Trophoblast cell (in vitro differentiated cells and primary cell): ENCODE measurements around the gene KCNB1.

Experiments used
- DNase-seq, 2 donors: peaks; one replicate each; pipeline ENCODE4 v3.0.0-alpha.2; 2016
- H2AFZ ChIP-seq: 2 replicates; pipeline ENCODE4 v1.6.1; 2013; ENCODE audit warnings: low read length, moderate library complexity, mild to moderate bottlenecking; ENCODE audit not compliant: insufficient read depth, poor library complexity
- H2AK5ac ChIP-seq: 2 replicates; pipeline ENCODE4 v1.6.1; 2013; ENCODE audit warnings: mild to moderate bottlenecking, low read length
- H2BK120ac ChIP-seq: 2 replicates; pipeline ENCODE4 v1.6.1; 2013; ENCODE audit warnings: low read length, mild to moderate bottlenecking, moderate library complexity; ENCODE audit not compliant: insufficient read depth, poor library complexity
- H2BK12ac ChIP-seq: 2 replicates; pipeline ENCODE4 v1.6.1; 2013; ENCODE audit warnings: mild to moderate bottlenecking, low read length, moderate library complexity
- H2BK5ac ChIP-seq: 2 replicates; pipeline ENCODE4 v1.6.1; 2013; ENCODE audit warnings: low read length, low read depth, moderate library complexity, mild to moderate bottlenecking; ENCODE audit not compliant: poor library complexity
- H3K14ac ChIP-seq: 2 replicates; pipeline ENCODE4 v1.6.1; 2013; ENCODE audit warnings: mild to moderate bottlenecking, low read length
- H3K18ac ChIP-seq: 2 replicates; pipeline ENCODE4 v1.6.1; 2013; ENCODE audit warnings: mild to moderate bottlenecking, low read length
- H3K23ac ChIP-seq: 2 replicates; pipeline ENCODE4 v1.6.1; 2013; ENCODE audit warnings: low read length
- H3K27ac ChIP-seq: 2 replicates; pipeline ENCODE4 v1.5.1; 2013; ENCODE audit warnings: low read depth, mild to moderate bottlenecking, inconsistent platforms, low read length, moderate library complexity
- H3K27me3 ChIP-seq: 2 replicates; pipeline ENCODE4 v1.6.1; 2013; ENCODE audit warnings: inconsistent platforms, mild to moderate bottlenecking, low read length, moderate library complexity; ENCODE audit not compliant: insufficient read depth
- H3K36me3 ChIP-seq, 2 experiments: 1 replicate in 1 of 2; 2 replicates in 1 of 2; pipeline ENCODE4 v1.6.1; 2013; ENCODE audit warnings: low read length in 2 of 2, mild to moderate bottlenecking in 2 of 2, moderate library complexity in 1 of 2; ENCODE audit not compliant: insufficient read depth in 2 of 2, control insufficient read depth in 1 of 2
- H3K4ac ChIP-seq: 2 replicates; pipeline ENCODE4 v1.6.1; 2013; ENCODE audit warnings: low read depth, mild to moderate bottlenecking, low read length, moderate library complexity
- H3K4me1 ChIP-seq, 2 experiments: 1 replicate in 1 of 2; 2 replicates in 1 of 2; pipeline ENCODE4 v1.6.1; 2013; ENCODE audit warnings: low read length in 2 of 2, mild to moderate bottlenecking in 2 of 2, moderate library complexity in 1 of 2; ENCODE audit not compliant: insufficient read depth in 2 of 2, control insufficient read depth in 1 of 2
- H3K4me2 ChIP-seq: 2 replicates; pipeline ENCODE4 v1.6.1; 2013; ENCODE audit warnings: inconsistent platforms, mild to moderate bottlenecking, low read length, moderate library complexity
- H3K4me3 ChIP-seq: 2 replicates; pipeline ENCODE4 v1.5.1; 2013; ENCODE audit warnings: mild to moderate bottlenecking, low read depth, low read length, inconsistent platforms
- H3K79me1 ChIP-seq: one replicate; pipeline ENCODE4 v1.6.1; 2013; ENCODE audit warnings: low read length
- H3K79me2 ChIP-seq: 2 replicates; pipeline ENCODE4 v1.6.1; 2013; ENCODE audit warnings: low read length, mild to moderate bottlenecking; ENCODE audit not compliant: control insufficient read depth, insufficient read depth, poor library complexity
- H3K9ac ChIP-seq: 2 replicates; pipeline ENCODE4 v1.6.1; 2013; ENCODE audit warnings: mild to moderate bottlenecking, low read length
- H3K9me3 ChIP-seq: 2 replicates; pipeline ENCODE4 v1.6.1; 2013; ENCODE audit warnings: low read depth, mild to moderate bottlenecking, control low read depth, inconsistent platforms, low read length; ENCODE audit not compliant: insufficient read depth
- H4K12ac ChIP-seq: 2 replicates; pipeline ENCODE4 v1.6.1; 2013; ENCODE audit warnings: low read depth, mild to moderate bottlenecking, low read length, moderate library complexity
- H4K8ac ChIP-seq: 2 replicates; pipeline ENCODE4 v1.6.1; 2013; ENCODE audit warnings: low read depth, mild to moderate bottlenecking, low read length, moderate library complexity
- H4K91ac ChIP-seq: one replicate; pipeline ENCODE4 v1.6.1; 2013; ENCODE audit warnings: low read depth, mild to moderate bottlenecking, low read length, moderate library complexity
- WGBS: extraction: QIAGEN DNeasy Blood & Tissue Kit; methylation state at CpG from one replicate; pipeline ENCODE4 v1.1.7; 2013; ENCODE audit warnings: missing lambda C conversion rate; ENCODE audit not compliant: insufficient read length, insufficient coverage; ENCODE audit errors: extremely low coverage; 5-methylcytosine and 5-hydroxymethylcytosine counted together

KCNB1 gene

GRCh38 chr20:49448917-49449316 is 33.6 kb downstream of the KCNB1 start:
- Histone ChIP-seq H3K4me1 (no peaks in the 10 kb centered on the region), H3K4ac (no peak overlapping the region), H2BK120ac (no peak overlapping the region), H3K4me3 (no peak overlapping the region), H3K79me2 (no peaks in the 10 kb centered on the region), H3K27ac (no peak overlapping the region), H3K9me3 (peaks cover 4% of the 10 kb centered on the region), H4K12ac (no peak overlapping the region), H2BK5ac (no peak overlapping the region), H2AK5ac (no peak overlapping the region), H3K9ac (no peak overlapping the region), H2BK12ac (no peak overlapping the region), H2AFZ (no peak overlapping the region), H3K4me2 (no peak overlapping the region), H3K27me3 (no peaks in the 10 kb centered on the region), H3K14ac (no peak overlapping the region), H3K23ac (no peak overlapping the region), H3K79me1 (no peaks in the 10 kb centered on the region), H3K36me3 (no peaks in the 10 kb centered on the region), H3K18ac (no peak overlapping the region), H4K91ac (no peak overlapping the region), H4K8ac (no peak overlapping the region)
- no peak for DNase-seq
- WGBS, result no CpG with 5 or more reads among the region's 6 CpGs

- no peak overlapping the region for H2AK5ac ChIP-seq
- no peaks in the 10 kb centered on the region for H3K27me3 ChIP-seq
- H3K4me1 ChIP-seq, result no peaks in the 10 kb centered on the region
- no peak overlapping the region for H2BK5ac ChIP-seq
- no peak overlapping the region for H3K27ac ChIP-seq
- no peak overlapping the region for H3K23ac ChIP-seq
- H4K8ac ChIP-seq, result no peak overlapping the region
- no CpG with 5 or more reads among the region's 5 CpGs for WGBS
- DNase-seq, result no peak
- no peak overlapping the region for H3K4me3 ChIP-seq
- no peaks in the 10 kb centered on the region for H3K36me3 ChIP-seq
- H4K12ac ChIP-seq, result no peak overlapping the region
- H3K79me1 ChIP-seq, result no peaks in the 10 kb centered on the region
- no peak overlapping the region for H4K91ac ChIP-seq
- H2BK12ac ChIP-seq, result no peak overlapping the region
- no peak overlapping the region for H3K4ac ChIP-seq
- H3K79me2 ChIP-seq, result no peaks in the 10 kb centered on the region
- no peak overlapping the region for H3K9ac ChIP-seq
- H3K9me3 ChIP-seq, result peaks cover 4% of the 10 kb centered on the region
- no peak overlapping the region for H3K18ac ChIP-seq
- no peak overlapping the region for H2AFZ ChIP-seq
- H3K14ac ChIP-seq, result no peak overlapping the region
- H3K4me2 ChIP-seq, result no peak overlapping the region
- H2BK120ac ChIP-seq, result no peak overlapping the region
Measured at GRCh38 chr20:49447946-49448809, 34.3 kb downstream of the KCNB1 start.

- no peaks in the 10 kb centered on the region for H3K27me3 ChIP-seq
- H3K79me2 ChIP-seq, result no peaks in the 10 kb centered on the region
- no peak overlapping the region for H4K91ac ChIP-seq
- no CpG with 5 or more reads among the region's 6 CpGs for WGBS
- no peak overlapping the region for H3K14ac ChIP-seq
- no peaks in the 10 kb centered on the region for H3K79me1 ChIP-seq
- peaks cover 4% of the 10 kb centered on the region for H3K9me3 ChIP-seq
- no peak overlapping the region for H2BK5ac ChIP-seq
- H3K4ac ChIP-seq, result no peak overlapping the region
- H2AFZ ChIP-seq, result no peak overlapping the region
- H3K18ac ChIP-seq, result no peak overlapping the region
- no peak for DNase-seq
- H3K4me3 ChIP-seq, result no peak overlapping the region
- H3K36me3 ChIP-seq, result no peaks in the 10 kb centered on the region
- no peak overlapping the region for H3K4me2 ChIP-seq
- H3K23ac ChIP-seq, result peak overlapping the region; percentile 19
- no peak overlapping the region for H2BK12ac ChIP-seq
- H4K8ac ChIP-seq, result no peak overlapping the region
- H3K9ac ChIP-seq, result no peak overlapping the region
- no peaks in the 10 kb centered on the region for H3K4me1 ChIP-seq
- no peak overlapping the region for H3K27ac ChIP-seq
- no peak overlapping the region for H2BK120ac ChIP-seq
- H4K12ac ChIP-seq, result no peak overlapping the region
- H2AK5ac ChIP-seq, result no peak overlapping the region
Measured at GRCh38 chr20:49447364-49447763, 35.1 kb downstream of the KCNB1 start.

- no peak for DNase-seq
- no peak overlapping the region for H4K8ac ChIP-seq
- H3K9ac ChIP-seq, result no peak overlapping the region
- no peak overlapping the region for H3K27ac ChIP-seq
- H3K4me3 ChIP-seq, result no peak overlapping the region
- no peaks in the 10 kb centered on the region for H3K4me1 ChIP-seq
- no CpG with 5 or more reads among the region's 5 CpGs for WGBS
- H3K4ac ChIP-seq, result no peak overlapping the region
- H3K79me2 ChIP-seq, result no peaks in the 10 kb centered on the region
- no peak overlapping the region for H2AFZ ChIP-seq
- no peak overlapping the region for H3K14ac ChIP-seq
- no peaks in the 10 kb centered on the region for H3K27me3 ChIP-seq
- no peak overlapping the region for H2AK5ac ChIP-seq
- H3K79me1 ChIP-seq, result no peaks in the 10 kb centered on the region
- no peak overlapping the region for H3K4me2 ChIP-seq
- no peak overlapping the region for H4K12ac ChIP-seq
- H3K9me3 ChIP-seq, result peaks cover 4% of the 10 kb centered on the region
- no peak overlapping the region for H2BK12ac ChIP-seq
- H4K91ac ChIP-seq, result no peak overlapping the region
- H3K18ac ChIP-seq, result no peak overlapping the region
- no peak overlapping the region for H3K23ac ChIP-seq
- no peaks in the 10 kb centered on the region for H3K36me3 ChIP-seq
- no peak overlapping the region for H2BK120ac ChIP-seq
- no peak overlapping the region for H2BK5ac ChIP-seq
Measured at GRCh38 chr20:49446808-49447207, 35.7 kb downstream of the KCNB1 start.
